Measurements from ENCODE around the gene OR4D2.

DNA sequence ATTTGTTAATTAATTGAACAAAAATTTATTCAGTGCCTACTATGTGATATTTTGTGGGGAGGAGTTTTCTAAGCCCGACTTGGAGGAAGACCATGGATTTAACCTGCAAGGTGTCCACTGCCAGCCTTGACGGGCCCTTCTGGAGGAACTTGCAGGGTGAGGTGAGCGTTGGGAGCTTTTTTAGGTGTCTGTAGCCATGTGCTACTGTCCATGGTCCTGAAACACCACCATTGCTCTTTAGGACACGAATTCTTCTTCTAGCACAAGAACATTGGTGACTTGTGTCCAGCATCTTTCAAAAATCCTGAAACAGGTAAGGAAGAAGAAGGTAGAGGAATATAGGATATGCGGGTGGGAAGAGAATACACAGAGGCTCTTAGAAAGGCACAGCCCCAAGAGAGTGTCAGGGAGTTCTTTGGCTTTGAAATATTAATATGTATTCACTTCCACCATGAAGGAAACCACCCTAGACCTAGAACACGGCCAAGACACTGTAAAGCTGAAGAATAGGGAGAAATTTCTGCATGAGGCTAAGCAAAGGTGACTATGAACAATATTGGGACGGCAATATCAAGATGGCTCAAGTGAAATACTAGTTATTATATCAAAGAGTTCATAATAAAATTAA lies 46.5 kb upstream of the OR4D2 start:
- TF ChIP-seq CTCF (IDR thresholded peaks at IDR 0.05) = no peak
- TF ChIP-seq POLR2A (IDR thresholded peaks at IDR 0.05) = no peak
